Adrenal gland (tissue), 5 donors: ENCODE data around the gene UBE2D1.

Source experiments
- POLR2A ChIP-seq, 2 donors: fragments of 450-650 bp; IDR thresholded peaks; one replicate each; pipeline ENCODE4 v1.6.1; 2017; ENCODE audit warnings: antibody characterized with exemption in 2 of 2, mild to moderate bottlenecking in 2 of 2, moderate library complexity in 1 of 2
- TF ChIP-seq, protein P1 (sequence below), 6 experiments: fragments of 450-650 bp in 4 of 6; fragments of 200-600 bp in 2 of 6; sonication (generic) in 1 of 6; IDR thresholded peaks; 1 replicate in 5 of 6; 2 replicates in 1 of 6; pipeline versions ENCODE4 v1.5.1 to v1.8.0; 2016 to 2021; ENCODE audit warnings: antibody characterized with exemption in 6 of 6, mild to moderate bottlenecking in 2 of 6, moderate library complexity in 1 of 6
- donor health status: DM: no; HTN: no; CAD: no.

DNA sequence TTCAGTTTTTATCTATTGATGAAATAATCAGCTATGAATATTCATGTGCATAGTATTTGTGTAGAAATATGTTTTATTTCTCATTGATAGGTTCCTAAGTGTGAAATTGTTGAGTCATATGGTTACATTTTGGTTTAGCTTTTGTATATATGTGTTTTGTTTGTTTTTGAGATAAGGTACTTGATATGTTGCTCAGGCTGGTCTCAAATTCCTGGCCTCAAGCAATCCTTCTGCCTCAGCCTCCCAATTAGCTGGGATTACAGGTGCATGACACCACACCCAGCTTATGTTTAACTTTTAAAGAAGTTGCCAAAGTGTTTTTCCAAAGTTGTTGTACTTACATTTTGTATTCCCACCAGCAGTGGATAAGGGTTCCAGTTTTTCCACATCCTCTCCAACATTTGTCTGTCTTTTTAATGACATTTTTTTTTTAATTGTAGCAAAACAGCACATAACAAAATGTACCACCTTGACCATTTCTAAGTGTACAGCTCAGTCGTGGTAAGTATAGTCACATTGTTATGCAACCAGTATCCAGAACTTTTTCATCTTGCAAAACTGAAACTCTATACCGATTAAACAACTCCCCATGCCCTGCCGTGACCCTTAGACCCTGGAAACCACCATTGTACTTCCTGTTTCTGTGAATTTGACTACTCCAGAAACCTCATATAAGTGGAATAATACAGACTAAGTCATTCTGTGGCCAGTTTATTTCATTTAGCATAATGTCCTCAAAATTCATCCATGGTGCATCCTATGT lies 12.6 kb upstream of the UBE2D1 start:
- TF ChIP-seq, protein P1, sequence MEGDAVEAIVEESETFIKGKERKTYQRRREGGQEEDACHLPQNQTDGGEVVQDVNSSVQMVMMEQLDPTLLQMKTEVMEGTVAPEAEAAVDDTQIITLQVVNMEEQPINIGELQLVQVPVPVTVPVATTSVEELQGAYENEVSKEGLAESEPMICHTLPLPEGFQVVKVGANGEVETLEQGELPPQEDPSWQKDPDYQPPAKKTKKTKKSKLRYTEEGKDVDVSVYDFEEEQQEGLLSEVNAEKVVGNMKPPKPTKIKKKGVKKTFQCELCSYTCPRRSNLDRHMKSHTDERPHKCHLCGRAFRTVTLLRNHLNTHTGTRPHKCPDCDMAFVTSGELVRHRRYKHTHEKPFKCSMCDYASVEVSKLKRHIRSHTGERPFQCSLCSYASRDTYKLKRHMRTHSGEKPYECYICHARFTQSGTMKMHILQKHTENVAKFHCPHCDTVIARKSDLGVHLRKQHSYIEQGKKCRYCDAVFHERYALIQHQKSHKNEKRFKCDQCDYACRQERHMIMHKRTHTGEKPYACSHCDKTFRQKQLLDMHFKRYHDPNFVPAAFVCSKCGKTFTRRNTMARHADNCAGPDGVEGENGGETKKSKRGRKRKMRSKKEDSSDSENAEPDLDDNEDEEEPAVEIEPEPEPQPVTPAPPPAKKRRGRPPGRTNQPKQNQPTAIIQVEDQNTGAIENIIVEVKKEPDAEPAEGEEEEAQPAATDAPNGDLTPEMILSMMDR (IDR thresholded peaks at IDR 0.05), result no peak
- TF ChIP-seq POLR2A (IDR thresholded peaks at IDR 0.05), result no peak
